OCI-LY3 (cell line): Measurements from ENCODE around the gene MCF2L2.

ENCODE experiments used
- H2AFZ ChIP-seq: fragments of 200-600, 300-600 bp; shearing (Covaris generic); 2 replicates; pipeline ENCODE4 v1.6.0; 2014; ENCODE audit warnings: antibody characterized with exemption, low read depth, low read length
- H3K27ac ChIP-seq: fragments of 200-600, 300-600 bp; sonication (generic); 2 replicates; pipeline ENCODE4 v1.5.1; 2014; ENCODE audit warnings: mild to moderate bottlenecking, low read length, moderate library complexity, mixed read lengths
- H3K27me3 ChIP-seq: fragments of 200-600, 300-600 bp; sonication (generic); 2 replicates; pipeline ENCODE4 v1.6.1; 2014; ENCODE audit warnings: low read depth, low read length, mixed read lengths
- H3K36me3 ChIP-seq: fragments of 200-600, 300-600 bp; sonication (generic); replicated peaks from 2 replicates; pipeline ENCODE3; 2014; ENCODE audit warnings: low read depth, low read length, mixed read lengths
- H3K4me1 ChIP-seq: fragments of 300-600, 200-600 bp; sonication (generic); 2 replicates; pipeline ENCODE4 v1.6.1; 2014; ENCODE audit warnings: low read length, mixed read lengths
- H3K4me2 ChIP-seq: fragments of 200-600, 300-600 bp; sonication (generic); 2 replicates; pipeline ENCODE4 v1.6.1; 2014; ENCODE audit warnings: low read length, mixed read lengths
- H3K4me3 ChIP-seq: fragments of 300-600, 200-600 bp; sonication (generic); 2 replicates; pipeline ENCODE4 v1.5.1; 2014; ENCODE audit warnings: antibody characterized with exemption, mild to moderate bottlenecking, low read length, moderate library complexity
- H3K79me2 ChIP-seq: fragments of 300-600, 200-600 bp; shearing (Covaris generic); 2 replicates; pipeline ENCODE4 v1.6.1; 2014; ENCODE audit warnings: mild to moderate bottlenecking, low read length, mixed read lengths
- H3K9ac ChIP-seq: fragments of 300-600, 200-600 bp; shearing (Covaris generic); 2 replicates; pipeline ENCODE4 v1.6.0; 2014; ENCODE audit warnings: mild to moderate bottlenecking, low read length, moderate library complexity
- H3K9me3 ChIP-seq: fragments of 200-600, 300-600 bp; shearing (Covaris generic); 2 replicates; pipeline ENCODE4 v1.6.1; 2014; ENCODE audit warnings: low read length, mixed read lengths; ENCODE audit not compliant: insufficient read depth
- H4K20me1 ChIP-seq: fragments of 200-600, 300-600 bp; sonication (generic); 2 replicates; pipeline ENCODE4 v1.6.1; 2016; ENCODE audit warnings: low read length, mixed read lengths; ENCODE audit not compliant: insufficient read depth
- EZH2phosphoT487 ChIP-seq: fragments of 200-600 bp; shearing (Covaris generic); IDR thresholded peaks from 2 replicates; pipeline ENCODE4 v1.6.1; 2018; ENCODE audit warnings: antibody characterized with exemption, mixed run types, low read depth
- TF ChIP-seq, protein P1 (sequence below): fragments of 200-600, 300-600 bp; sonication (generic); IDR thresholded peaks from 2 replicates; pipeline ENCODE4 v1.5.1; 2014; ENCODE audit warnings: antibody characterized with exemption, low read length, low read depth

Gene MCF2L2

DNA sequence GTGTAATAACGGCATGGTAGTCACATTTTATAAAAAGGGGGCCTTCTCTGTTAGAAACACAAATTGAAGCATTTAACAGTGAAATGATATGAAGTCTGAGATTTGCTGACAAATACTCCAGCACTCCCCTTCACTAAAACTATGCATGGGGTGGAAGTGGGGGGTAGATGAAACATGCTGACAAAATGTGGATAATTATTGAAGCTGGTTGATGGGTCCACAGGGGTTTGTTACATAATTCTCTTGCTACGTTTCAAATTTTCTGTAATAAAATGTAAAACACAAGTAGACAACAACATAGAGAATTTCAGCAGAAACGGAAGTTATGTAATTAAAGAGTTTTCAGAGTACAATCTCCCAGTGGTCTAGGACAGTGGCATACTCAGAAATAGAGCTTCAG lies 37.0 kb downstream of the MCF2L2 start:
- no peaks in the 10 kb centered on the region for H3K36me3 ChIP-seq
- H3K27ac ChIP-seq = no peak overlapping the region
- H3K4me1 ChIP-seq = peaks cover 4% of the 10 kb centered on the region; the same call in 1 of the 2 replicates
- no peaks in the 10 kb centered on the region for H4K20me1 ChIP-seq
- no peak overlapping the region for H3K4me2 ChIP-seq
- no peak overlapping the region for H3K9ac ChIP-seq
- H3K79me2 ChIP-seq = no peaks in the 10 kb centered on the region
- no peak overlapping the region for H2AFZ ChIP-seq
- H3K9me3 ChIP-seq = no peaks in the 10 kb centered on the region
- TF ChIP-seq EZH2phosphoT487 = no peak
- TF ChIP-seq, protein P1, sequence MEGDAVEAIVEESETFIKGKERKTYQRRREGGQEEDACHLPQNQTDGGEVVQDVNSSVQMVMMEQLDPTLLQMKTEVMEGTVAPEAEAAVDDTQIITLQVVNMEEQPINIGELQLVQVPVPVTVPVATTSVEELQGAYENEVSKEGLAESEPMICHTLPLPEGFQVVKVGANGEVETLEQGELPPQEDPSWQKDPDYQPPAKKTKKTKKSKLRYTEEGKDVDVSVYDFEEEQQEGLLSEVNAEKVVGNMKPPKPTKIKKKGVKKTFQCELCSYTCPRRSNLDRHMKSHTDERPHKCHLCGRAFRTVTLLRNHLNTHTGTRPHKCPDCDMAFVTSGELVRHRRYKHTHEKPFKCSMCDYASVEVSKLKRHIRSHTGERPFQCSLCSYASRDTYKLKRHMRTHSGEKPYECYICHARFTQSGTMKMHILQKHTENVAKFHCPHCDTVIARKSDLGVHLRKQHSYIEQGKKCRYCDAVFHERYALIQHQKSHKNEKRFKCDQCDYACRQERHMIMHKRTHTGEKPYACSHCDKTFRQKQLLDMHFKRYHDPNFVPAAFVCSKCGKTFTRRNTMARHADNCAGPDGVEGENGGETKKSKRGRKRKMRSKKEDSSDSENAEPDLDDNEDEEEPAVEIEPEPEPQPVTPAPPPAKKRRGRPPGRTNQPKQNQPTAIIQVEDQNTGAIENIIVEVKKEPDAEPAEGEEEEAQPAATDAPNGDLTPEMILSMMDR = no peak
- H3K4me3 ChIP-seq = no peak overlapping the region
- peaks cover 18% of the 10 kb centered on the region for H3K27me3 ChIP-seq

DNA sequence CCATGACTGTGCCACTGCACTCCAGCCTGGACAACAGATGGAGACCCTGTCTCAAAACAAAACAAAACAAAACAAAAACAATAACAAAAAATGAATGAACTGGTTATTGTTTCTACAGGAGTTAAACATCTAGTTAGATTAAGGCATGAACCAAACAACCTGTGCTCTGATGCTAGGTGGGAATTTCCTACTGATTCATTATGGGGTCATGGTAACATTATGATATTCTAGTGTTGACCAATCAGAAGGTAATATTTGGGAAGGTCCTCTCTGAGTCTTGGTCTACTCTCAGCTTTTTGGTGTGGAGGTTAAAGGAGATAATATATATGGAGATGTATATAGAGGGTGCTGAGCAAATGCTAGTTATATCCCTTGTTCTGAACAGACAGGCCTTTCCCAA lies 37.6 kb downstream of the MCF2L2 start:
- Histone ChIP-seq H3K27ac (no peak overlapping the region), H3K4me3 (no peak overlapping the region), H2AFZ (no peak overlapping the region), H3K4me2 (no peak overlapping the region), H4K20me1 (0 out of 2 replicates have a peak, but pooled peaks cover 3% of the 10 kb centered on the region), H3K79me2 (no peaks in the 10 kb centered on the region), H3K9ac (no peak overlapping the region), H3K4me1 (peaks cover 4% of the 10 kb centered on the region; the same call in 1 of the 2 replicates), H3K9me3 (no peaks in the 10 kb centered on the region), H3K36me3 (no peaks in the 10 kb centered on the region), H3K27me3 (peaks cover 18% of the 10 kb centered on the region)
- no peak for TF ChIP-seq EZH2phosphoT487
- TF ChIP-seq, protein P1 = no peak

DNA sequence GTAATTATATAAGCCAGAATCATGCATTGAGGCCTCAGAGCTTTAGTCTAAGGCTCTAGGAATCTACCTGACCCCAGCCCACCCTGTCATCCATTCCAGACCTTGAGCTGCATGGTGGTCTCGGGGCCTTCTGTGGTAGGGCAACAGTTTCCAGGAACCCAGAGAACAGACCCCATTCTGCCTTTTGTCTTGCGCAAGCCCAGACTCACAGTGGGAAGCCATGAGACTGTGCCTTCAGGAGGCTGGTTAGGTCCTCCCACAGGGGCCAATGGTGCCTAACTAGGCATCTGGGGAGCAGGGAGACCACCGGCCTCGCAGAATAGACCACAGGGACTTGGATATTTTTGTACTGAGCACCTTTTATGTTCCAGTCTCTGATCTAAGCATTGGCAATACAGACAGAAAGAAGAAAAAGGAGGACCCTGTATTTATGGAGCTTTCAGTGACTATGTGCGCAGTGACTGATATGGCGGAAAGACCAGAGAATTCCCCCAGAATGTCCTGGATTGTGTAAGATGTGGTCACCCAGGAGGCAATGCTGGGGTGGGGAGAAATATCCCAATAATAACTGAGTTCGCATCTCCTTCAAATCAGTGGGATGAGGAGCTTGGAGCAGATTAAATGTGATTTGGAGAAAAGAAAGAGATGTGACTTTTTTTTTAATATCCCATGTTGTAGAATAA lies 40.1 kb downstream of the MCF2L2 start:
- Histone ChIP-seq H2AFZ (no peak overlapping the region), H3K36me3 (no peaks in the 10 kb centered on the region), H3K4me2 (no peak overlapping the region), H3K4me1 (peaks cover 4% of the 10 kb centered on the region; the same call in 1 of the 2 replicates), H3K4me3 (no peak overlapping the region), H3K27ac (no peak overlapping the region), H4K20me1 (0 out of 2 replicates have a peak, but pooled peaks cover 3% of the 10 kb centered on the region), H3K9ac (no peak overlapping the region), H3K9me3 (no peaks in the 10 kb centered on the region), H3K79me2 (no peaks in the 10 kb centered on the region), H3K27me3 (peaks cover 7% of the 10 kb centered on the region; the same call in 1 of the 2 replicates)
- TF ChIP-seq, protein P1 = no peak
- no peak for TF ChIP-seq EZH2phosphoT487

DNA sequence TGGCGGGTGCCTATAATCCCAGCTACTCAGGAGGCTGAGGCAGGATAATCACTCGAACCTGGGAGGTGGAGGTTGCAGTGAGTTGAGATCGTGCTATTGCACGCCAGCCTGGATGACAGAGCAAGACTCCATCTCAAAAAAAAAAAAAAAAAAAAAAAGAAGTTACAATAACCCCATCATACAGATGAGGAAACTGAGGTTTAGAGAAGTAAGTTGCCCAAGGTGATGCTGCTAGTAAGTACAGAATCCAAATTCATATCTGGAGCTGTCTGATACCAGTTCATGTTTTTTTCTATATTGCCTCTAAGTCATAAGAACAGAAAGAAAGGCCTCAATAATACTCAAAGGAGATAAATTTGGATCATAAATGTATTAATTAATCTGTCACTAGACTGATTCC lies 40.6 kb downstream of the MCF2L2 start:
- Histone ChIP-seq H3K4me1 (peaks cover 4% of the 10 kb centered on the region; the same call in 1 of the 2 replicates), H2AFZ (no peak overlapping the region)

More for the DNA sequence above, 40.6 kb downstream of the MCF2L2 start:
- Histone ChIP-seq H3K4me3 (no peak overlapping the region), H3K79me2 (no peaks in the 10 kb centered on the region), H3K36me3 (no peaks in the 10 kb centered on the region), H3K27me3 (peaks cover 7% of the 10 kb centered on the region; the same call in 1 of the 2 replicates), H3K9me3 (no peaks in the 10 kb centered on the region), H3K4me2 (no peak overlapping the region), H3K9ac (no peak overlapping the region), H4K20me1 (0 out of 2 replicates have a peak, but pooled peaks cover 3% of the 10 kb centered on the region), H3K27ac (no peak overlapping the region)
- TF ChIP-seq, protein P1 = no peak
- no peak for TF ChIP-seq EZH2phosphoT487
